Thoracic aorta (tissue), 2 donors: Measurements from ENCODE around the gene PHIP. TPM values are rescaled to one million over a fixed set of nuclear protein-coding genes. Genes with fewer than 3 reads are reported as not detected.
A peak's percentile ranks its signal among the peaks of the same experiment; 100 is the strongest.

ENCODE experiments used
- ATAC-seq: fragments of 150-250 bp; one replicate; pipeline ENCODE4 v1.8.0; 2017; ENCODE audit warnings: low read depth; ENCODE audit not compliant: insufficient number of reproducible peaks, low FRiP score
- DNase-seq: peaks from one replicate; pipeline ENCODE4 v3.0.0-alpha.2; 2020; ENCODE audit warnings: low spot score
- H3K27ac ChIP-seq, 2 donors: fragments of 200-600 bp; sonication (generic); 1 replicate in 1 of 2; 2 replicates in 1 of 2; pipeline ENCODE4 v1.5.1; 2016; ENCODE audit warnings: mild to moderate bottlenecking in 2 of 2, moderate library complexity in 2 of 2
- H3K27me3 ChIP-seq: fragments of 200-600 bp; sonication (generic); replicated peaks from 2 replicates; pipeline ENCODE4 v1.6.0; 2016; ENCODE audit warnings: mild to moderate bottlenecking; ENCODE audit not compliant: insufficient read depth
- H3K36me3 ChIP-seq: fragments of 200-600 bp; sonication (generic); one replicate; pipeline ENCODE4 v1.5.1; 2016
- H3K4me1 ChIP-seq, 2 donors: fragments of 200-600 bp; sonication (generic); 1 replicate in 1 of 2; 2 replicates in 1 of 2; pipeline versions ENCODE4 v1.5.1 to v1.6.0; 2016; ENCODE audit warnings: low read depth in 2 of 2, mild to moderate bottlenecking in 1 of 2; ENCODE audit not compliant: control insufficient read depth in 1 of 2
- H3K4me3 ChIP-seq: fragments of 200-600 bp; sonication (generic); 2 replicates; pipeline ENCODE4 v1.5.1; 2016; ENCODE audit warnings: mild to moderate bottlenecking
- H3K9me3 ChIP-seq: fragments of 200-600 bp; sonication (generic); 2 replicates; pipeline ENCODE4 v1.5.1; 2016
- CTCF ChIP-seq: fragments of 200-600 bp; sonication (generic); IDR thresholded peaks from one replicate; pipeline ENCODE4 v1.5.1; 2019; ENCODE audit warnings: antibody characterized with exemption
- total RNA-seq, 2 donors: library from RNA; depleted of rRNA; stranded (reverse); fragments of >200 nt; gene quantifications; one replicate each; pipeline versions ENCODE4 v1.1.0 to v1.2.3, GENCODE V29; 2016

Gene PHIP
- total RNA-seq, 2 donors from 2014 or later = 25.0 to 35.6 TPM

GRCh38 chr6:79077715-79078074 is 359 bp downstream of the PHIP start:
- Histone ChIP-seq H3K4me1 (peaks cover 30 to 42% of the 10 kb centered on the region in 2 donors), H3K9me3 (no peaks in the 10 kb centered on the region), H3K36me3 (no peaks in the 10 kb centered on the region), H3K27ac (peak overlapping the region; percentile 99), H3K4me3 (peak overlapping the region; percentile 99), H3K27me3 (no peaks in the 10 kb centered on the region)
- ATAC-seq (no peak), DNase-seq (peak; percentile 1)
- TF ChIP-seq CTCF = no peak

- ATAC-seq (peak; percentile 82), DNase-seq (peak; percentile 73)
- TF ChIP-seq CTCF = no peak
- H3K27ac ChIP-seq = peak overlapping the region; percentile 97
- peaks cover 37 to 48% of the 10 kb centered on the region in 2 donors for H3K4me1 ChIP-seq
- H3K27me3 ChIP-seq = no peaks in the 10 kb centered on the region
- no peaks in the 10 kb centered on the region for H3K9me3 ChIP-seq
- H3K36me3 ChIP-seq = no peaks in the 10 kb centered on the region
- peak overlapping the region; percentile 99 for H3K4me3 ChIP-seq
Measured at GRCh38 chr6:79076782-79077641, 1.0 kb downstream of the PHIP start.

- Histone ChIP-seq H3K4me3 (peak overlapping the region; percentile 99), H3K36me3 (no peaks in the 10 kb centered on the region), H3K9me3 (no peaks in the 10 kb centered on the region), H3K27me3 (no peaks in the 10 kb centered on the region), H3K4me1 (peaks cover 43 to 57% of the 10 kb centered on the region in 2 donors), H3K27ac (peak overlapping the region; percentile 97)
- no peak for ATAC-seq
- no peak for DNase-seq
- no peak for TF ChIP-seq CTCF
Measured at GRCh38 chr6:79076160-79076559, 1.9 kb downstream of the PHIP start.

GRCh38 chr6:79073888-79074287 is 4.2 kb downstream of the PHIP start:
- Histone ChIP-seq H3K4me1 (peaks cover 50 to 59% of the 10 kb centered on the region in 2 donors), H3K27ac (no peak overlapping the region)

More at GRCh38 chr6:79073888-79074287, 4.2 kb downstream of the PHIP start:
- Histone ChIP-seq H3K9me3 (no peaks in the 10 kb centered on the region), H3K36me3 (no peaks in the 10 kb centered on the region), H3K27me3 (no peaks in the 10 kb centered on the region), H3K4me3 (no peak overlapping the region)
- no peak for ATAC-seq
- no peak for TF ChIP-seq CTCF
- no peak for DNase-seq
